PC-9 (cell line): ENCODE results near the gene HIF1AN. TPM values are rescaled to one million over a fixed set of nuclear protein-coding genes. Genes with fewer than 3 reads are reported as not detected.

Experiments
- BruUV-seq: library from RNA; stranded (reverse); fragments of 400-500 nt; replicated peaks from 2 replicates; lab custom pipeline; 2021; lab: Mats Ljungman, UMichigan
- CTCF ChIA-PET: fragments of 300-600 bp; sonication (Branson Sonifier 250); formaldehyde crosslinking; loops from one replicate; lab custom pipeline; 2022; ENCODE audit warnings: antibody characterized with exemption; lab: Charles Lee
- POLR2A ChIA-PET: fragments of 300-600 bp; sonication (Branson Sonifier 250); formaldehyde crosslinking; loops from one replicate; lab custom pipeline; 2022; ENCODE audit warnings: antibody characterized with exemption; ENCODE audit not compliant: unreplicated experiment; lab: Charles Lee
- DNase-seq, 2 experiments: peaks; one replicate each; pipeline versions ENCODE4 v3.0.0 to v3.0.0-alpha.2; 2015 to 2022; ENCODE audit warnings: mixed read lengths in 1 of 2
- H2AFZ ChIP-seq: fragments of 200-600 bp; sonication (generic); 2 replicates; pipeline ENCODE4 v1.8.1; 2017; ENCODE audit warnings: antibody characterized with exemption
- H3F3A ChIP-seq: fragments of 200-600 bp; sonication (generic); 2 replicates; pipeline ENCODE4 v1.8.1; 2017; ENCODE audit warnings: antibody characterized with exemption, mild to moderate bottlenecking, low read depth; ENCODE audit not compliant: insufficient read depth
- H3K27ac ChIP-seq: fragments of 200-600 bp; sonication (generic); 2 replicates; pipeline ENCODE4 v1.6.1; 2016; ENCODE audit warnings: mixed run types
- H3K27me3 ChIP-seq: fragments of 200-600 bp; sonication (generic); 2 replicates; pipeline ENCODE4 v1.6.1; 2016; ENCODE audit warnings: low read depth, mixed run types; ENCODE audit not compliant: insufficient read depth
- H3K36me3 ChIP-seq: fragments of 200-600 bp; sonication (generic); 2 replicates; pipeline ENCODE4 v1.6.1; 2016; ENCODE audit warnings: low read depth, mixed run types
- H3K4me1 ChIP-seq: fragments of 200-600 bp; sonication (generic); replicated peaks from 2 replicates; pipeline ENCODE4 v1.6.1; 2016; ENCODE audit warnings: mixed run types; ENCODE audit not compliant: insufficient read depth
- H3K4me2 ChIP-seq: fragments of 200-600 bp; sonication (generic); 2 replicates; pipeline ENCODE4 v1.6.1; 2017; ENCODE audit warnings: mixed run types
- H3K4me3 ChIP-seq: fragments of 200-600 bp; sonication (generic); 2 replicates; pipeline ENCODE4 v1.6.1; 2016; ENCODE audit warnings: mixed run types
- H3K79me2 ChIP-seq: fragments of 200-600 bp; sonication (generic); 2 replicates; pipeline ENCODE4 v1.6.1; 2017; ENCODE audit warnings: low read depth, mixed run types
- H3K9me2 ChIP-seq: fragments of 200-600 bp; sonication (generic); 2 replicates; pipeline ENCODE4 v1.8.1; 2017; ENCODE audit warnings: mild to moderate bottlenecking; ENCODE audit not compliant: insufficient read depth
- H3K9me3 ChIP-seq: fragments of 200-600 bp; sonication (generic); 2 replicates; pipeline ENCODE4 v1.8.1; 2016; ENCODE audit warnings: low read depth; ENCODE audit not compliant: insufficient read depth
- H4K20me1 ChIP-seq: fragments of 200-600 bp; sonication (generic); 2 replicates; pipeline ENCODE4 v1.8.1; 2017; ENCODE audit not compliant: insufficient read depth
- CTCF ChIP-seq: fragments of 200-600 bp; sonication (generic); conservative IDR thresholded peaks from 2 replicates; pipeline ENCODE4 v1.6.1; 2017; ENCODE audit warnings: mixed run types, antibody characterized with exemption, mild to moderate bottlenecking, moderate library complexity
- EZH2 ChIP-seq: fragments of 200-600 bp; sonication (generic); IDR thresholded peaks from 2 replicates; pipeline ENCODE4 v1.8.0; 2017; ENCODE audit warnings: antibody characterized with exemption, low read depth
- intact Hi-C: fragments of 100-400 bp; cut with micrococcal nuclease; formaldehyde crosslinking; loops from one replicate; pipeline ENCODE4 v1.10.0; 2022; ENCODE audit not compliant: unreplicated experiment
- total RNA-seq: library from RNA; stranded (reverse); gene quantifications from 2 replicates; pipeline ENCODE4 v1.2.3, GENCODE V29; 2021

HIF1AN gene
- total RNA-seq, 1 experiment from 2014 or later: 42.0 TPM

GRCh38 chr10:100515612-100516011 is 20.1 kb upstream of the HIF1AN start:
- intact Hi-C loops: loop anchor here (10.0 kb wide), 1 partner anchor 211 kb away; no protein-coding TSS in a partner anchor

GRCh38 chr10:100516847-100517246 is 18.9 kb upstream of the HIF1AN start:
- TF ChIP-seq EZH2: no peak
- no peak for TF ChIP-seq CTCF
- Histone ChIP-seq H3K27ac (no peak overlapping the region), H3K4me3 (no peak overlapping the region), H3K4me2 (no peak overlapping the region), H3K9me2 (no peaks in the 10 kb centered on the region), H3K36me3 (no peaks in the 10 kb centered on the region), H2AFZ (no peak overlapping the region), H3K79me2 (no peaks in the 10 kb centered on the region), H3K27me3 (no peaks in the 10 kb centered on the region), H3K9me3 (no peaks in the 10 kb centered on the region), H3F3A (no peaks in the 10 kb centered on the region), H4K20me1 (no peaks in the 10 kb centered on the region), H3K4me1 (no peaks in the 10 kb centered on the region)
- CTCF ChIA-PET: no interaction called here
- DNase-seq: no peak
- intact Hi-C loops: loop anchor here (10.0 kb wide), 1 partner anchor 212 kb away; no protein-coding TSS in a partner anchor
- no TSS peak for BruUV-seq
- POLR2A ChIA-PET: no interaction called here

More at GRCh38 chr10:100515612-100516011, 20.1 kb upstream of the HIF1AN start:
- no peaks in the 10 kb centered on the region for H3K79me2 ChIP-seq
- no peak overlapping the region for H3K4me3 ChIP-seq
- no peaks in the 10 kb centered on the region for H3K9me3 ChIP-seq
- ChIA-PET POLR2A (no interaction called here), CTCF (no interaction called here)
- H2AFZ ChIP-seq: no peak overlapping the region
- H3K36me3 ChIP-seq: no peaks in the 10 kb centered on the region
- H3F3A ChIP-seq: no peaks in the 10 kb centered on the region
- BruUV-seq: no TSS peak
- no peak for TF ChIP-seq CTCF
- H3K27me3 ChIP-seq: no peaks in the 10 kb centered on the region
- H4K20me1 ChIP-seq: no peaks in the 10 kb centered on the region
- H3K4me1 ChIP-seq: peaks cover 8% of the 10 kb centered on the region
- no peaks in the 10 kb centered on the region for H3K9me2 ChIP-seq
- no peak overlapping the region for H3K4me2 ChIP-seq
- no peak overlapping the region for H3K27ac ChIP-seq
- DNase-seq: no peak

- H3K27ac ChIP-seq: no peak overlapping the region
- POLR2A ChIA-PET: interaction anchor here (0.7 kb wide), 1 partner anchor 495 kb away, joined by 5 read pairs; no protein-coding TSS in a partner anchor
- H4K20me1 ChIP-seq: no peaks in the 10 kb centered on the region
- no peak overlapping the region for H2AFZ ChIP-seq
- H3K9me2 ChIP-seq: no peaks in the 10 kb centered on the region
- H3K9me3 ChIP-seq: no peaks in the 10 kb centered on the region
- H3K4me3 ChIP-seq: no peak overlapping the region
- H3K4me2 ChIP-seq: no peak overlapping the region
- BruUV-seq: no TSS peak
- TF ChIP-seq EZH2: no peak
- TF ChIP-seq CTCF: peak; percentile 75
- peak; percentile 42 to 44 for DNase-seq
- H3F3A ChIP-seq: no peaks in the 10 kb centered on the region
- no peaks in the 10 kb centered on the region for H3K79me2 ChIP-seq
- CTCF ChIA-PET: interaction anchor here (0.6 to 1.6 kb wide), 11 partner anchors 8 to 907 kb away, joined by 3 to 11 read pairs (median 4); partner anchors contain the start of genes HIF1AN and SCD
- intact Hi-C loops: loop anchor here (1.0 to 10.0 kb wide), 2 partner anchors 84 to 214 kb away; no protein-coding TSS in a partner anchor
- no peaks in the 10 kb centered on the region for H3K4me1 ChIP-seq
- H3K27me3 ChIP-seq: no peaks in the 10 kb centered on the region
- H3K36me3 ChIP-seq: no peaks in the 10 kb centered on the region
These were observed 16.9 kb upstream of the HIF1AN start for GRCh38 chr10:100518761-100519241.
